Duodenal mucosa (tissue), 2 donors: Measurements from ENCODE around the gene KIRREL2.
"Not testable (repeated sequence)": the region's sequence is repeated elsewhere in the genome, so short reads cannot be mapped to it uniquely, and the experiment has no call there.

Source experiments
- H3K27ac ChIP-seq: one replicate; pipeline ENCODE4 v1.7.0; 2013; ENCODE audit warnings: low read depth, low read length
- H3K27me3 ChIP-seq, 2 donors: one replicate each; pipeline ENCODE4 v1.7.0; 2013; ENCODE audit warnings: low read length in 2 of 2, control low read depth in 1 of 2; ENCODE audit not compliant: insufficient read depth in 2 of 2, control insufficient read depth in 1 of 2
- H3K36me3 ChIP-seq, 2 donors: one replicate each; pipeline ENCODE4 v1.7.0; 2013; ENCODE audit warnings: low read length in 2 of 2, control low read depth in 1 of 2; ENCODE audit not compliant: insufficient read depth in 2 of 2, control insufficient read depth in 1 of 2
- H3K4me1 ChIP-seq, 2 donors: one replicate each; pipeline ENCODE4 v1.7.0; 2013; ENCODE audit warnings: low read length in 2 of 2, control low read depth in 1 of 2; ENCODE audit not compliant: insufficient read depth in 2 of 2, control insufficient read depth in 1 of 2
- H3K4me3 ChIP-seq, 2 donors: one replicate each; pipeline ENCODE4 v1.7.0; 2013; ENCODE audit warnings: low read length in 2 of 2, low read depth in 1 of 2
- H3K9ac ChIP-seq, 2 donors: one replicate each; pipeline ENCODE4 v1.7.0; 2013; ENCODE audit warnings: low read length in 2 of 2, low read depth in 1 of 2
- H3K9me3 ChIP-seq, 2 donors: one replicate each; pipeline ENCODE4 v1.7.0; 2013; ENCODE audit warnings: low read length in 2 of 2, control low read depth in 1 of 2; ENCODE audit not compliant: control insufficient read depth in 1 of 2

The KIRREL2 gene

GRCh38 chr19:35868823-35869326 is 12.2 kb downstream of the KIRREL2 start:
- H3K4me1 ChIP-seq: peaks cover 8 to 16% of the 10 kb centered on the region in 2 donors
- no peaks in the 10 kb centered on the region for H3K9me3 ChIP-seq
- peaks cover 14 to 22% of the 10 kb centered on the region in 2 donors for H3K27me3 ChIP-seq
- H3K27ac ChIP-seq: no peak overlapping the region
- H3K36me3 ChIP-seq: no peaks in the 10 kb centered on the region
- H3K9ac ChIP-seq: no peak overlapping the region
- H3K4me3 ChIP-seq: peak overlapping the region; percentile 16 to 43

- Histone ChIP-seq H3K9ac (no peak overlapping the region), H3K36me3 (no peaks in the 10 kb centered on the region), H3K27me3 (peaks cover 14 to 22% of the 10 kb centered on the region in 2 donors), H3K27ac (no peak overlapping the region), H3K4me1 (peaks cover 8 to 16% of the 10 kb centered on the region in 2 donors), H3K9me3 (no peaks in the 10 kb centered on the region), H3K4me3 (peak overlapping the region; percentile 28 to 43)
Observed at GRCh38 chr19:35869327-35870123, 12.8 kb downstream of the KIRREL2 start.

GRCh38 chr19:35870124-35870736 is 13.5 kb downstream of the KIRREL2 start:
- H3K4me3 ChIP-seq: peak overlapping the region; percentile 22 to 28
- peaks cover 8 to 16% of the 10 kb centered on the region in 2 donors for H3K4me1 ChIP-seq
- H3K27ac ChIP-seq, H3K9me3 ChIP-seq, H3K9ac ChIP-seq, H3K36me3 ChIP-seq: not testable (repeated sequence)
- peaks cover 14 to 22% of the 10 kb centered on the region in 2 donors for H3K27me3 ChIP-seq

- H3K27ac ChIP-seq: no peak overlapping the region
- no peak overlapping the region for H3K4me3 ChIP-seq
- H3K9me3 ChIP-seq: no peaks in the 10 kb centered on the region
- H3K36me3 ChIP-seq: no peaks in the 10 kb centered on the region
- peaks cover 14 to 20% of the 10 kb centered on the region in 2 donors for H3K27me3 ChIP-seq
- H3K4me1 ChIP-seq: peaks cover 8 to 16% of the 10 kb centered on the region in 2 donors
- H3K9ac ChIP-seq: no peak overlapping the region
Observed at GRCh38 chr19:35870798-35871197, 14.1 kb downstream of the KIRREL2 start.

GRCh38 chr19:35871611-35872010 is 14.9 kb downstream of the KIRREL2 start:
- H3K9me3 ChIP-seq: no peaks in the 10 kb centered on the region
- H3K36me3 ChIP-seq: no peaks in the 10 kb centered on the region
- peaks cover 8 to 16% of the 10 kb centered on the region in 2 donors for H3K4me1 ChIP-seq
- peaks cover 17 to 19% of the 10 kb centered on the region in 2 donors for H3K27me3 ChIP-seq
- no peak overlapping the region for H3K4me3 ChIP-seq
- H3K9ac ChIP-seq: no peak overlapping the region
- H3K27ac ChIP-seq: no peak overlapping the region

GRCh38 chr19:35872180-35872579 is 15.5 kb downstream of the KIRREL2 start:
- H3K36me3 ChIP-seq: no peaks in the 10 kb centered on the region
- no peak overlapping the region for H3K4me3 ChIP-seq
- H3K27me3 ChIP-seq: peaks cover 17 to 19% of the 10 kb centered on the region in 2 donors
- H3K4me1 ChIP-seq: peaks cover 8 to 16% of the 10 kb centered on the region in 2 donors
- no peak overlapping the region for H3K27ac ChIP-seq
- H3K9me3 ChIP-seq: no peaks in the 10 kb centered on the region
- no peak overlapping the region for H3K9ac ChIP-seq

- H3K27ac ChIP-seq: no peak overlapping the region
- H3K9me3 ChIP-seq: no peaks in the 10 kb centered on the region
- no peak overlapping the region for H3K9ac ChIP-seq
- no peaks in the 10 kb centered on the region for H3K36me3 ChIP-seq
- H3K4me3 ChIP-seq: no peak overlapping the region
- peaks cover 3 to 15% of the 10 kb centered on the region in 2 donors for H3K27me3 ChIP-seq
- H3K4me1 ChIP-seq: peaks cover 2 to 9% of the 10 kb centered on the region in 2 donors
Observed at GRCh38 chr19:35874392-35874930, 17.8 kb downstream of the KIRREL2 start.

GRCh38 chr19:35879068-35879467 is 22.4 kb downstream of the KIRREL2 start:
- Histone ChIP-seq H3K9ac (no peak overlapping the region), H3K4me1 (no peaks in the 10 kb centered on the region), H3K27me3 (peaks cover 3 to 5% of the 10 kb centered on the region in 2 donors), H3K36me3 (no peaks in the 10 kb centered on the region), H3K9me3 (no peaks in the 10 kb centered on the region), H3K4me3 (no peak overlapping the region), H3K27ac (no peak overlapping the region)

GRCh38 chr19:35879770-35880317 is 23.1 kb downstream of the KIRREL2 start:
- Histone ChIP-seq H3K27ac (no peak overlapping the region), H3K27me3 (peaks cover 3 to 5% of the 10 kb centered on the region in 2 donors), H3K4me3 (no peak overlapping the region), H3K36me3 (no peaks in the 10 kb centered on the region), H3K4me1 (no peaks in the 10 kb centered on the region), H3K9me3 (no peaks in the 10 kb centered on the region), H3K9ac (no peak overlapping the region)
